ENCODE data around the gene AURKA.
"Not testable (repeated sequence)": the region's sequence is repeated elsewhere in the genome, so short reads cannot be mapped to it uniquely, and the experiment has no call there.

AURKA gene

DNA sequence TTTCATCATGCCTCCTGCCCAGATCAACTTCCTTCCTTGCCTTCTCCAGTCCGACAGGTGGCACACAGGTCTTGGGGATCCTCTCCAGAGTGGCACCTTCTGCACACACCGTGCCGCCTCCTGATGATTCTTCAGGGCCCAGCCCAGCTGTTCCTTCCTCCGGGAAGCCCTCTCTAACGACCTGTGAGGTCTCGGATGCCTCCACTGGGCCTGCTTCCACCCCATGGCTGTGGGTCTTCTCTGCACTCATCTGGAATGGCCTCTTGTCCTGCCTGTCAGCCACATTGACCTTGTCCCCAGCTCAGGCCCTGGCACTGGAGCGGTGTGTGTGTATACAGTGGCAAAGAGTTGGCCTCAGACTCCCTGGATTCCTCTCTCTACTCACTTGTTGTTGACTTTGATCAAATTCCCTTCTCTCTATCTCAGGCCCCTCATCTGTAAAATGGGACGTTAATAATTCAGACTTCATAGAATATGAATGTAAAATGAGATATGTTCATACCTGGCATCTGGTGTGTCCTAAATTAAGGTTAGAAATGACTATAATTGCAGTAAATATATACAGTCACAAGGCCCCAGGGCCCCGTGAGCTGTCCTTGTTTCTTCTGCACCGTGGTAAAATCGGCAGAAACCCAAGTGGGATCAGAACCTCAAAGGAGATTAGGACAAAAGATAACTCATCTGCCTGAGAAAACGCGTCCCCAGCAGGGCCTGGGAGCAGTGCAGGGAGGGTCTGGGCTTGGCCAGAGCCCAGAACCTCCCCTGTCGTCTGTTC lies 31.7 kb downstream of the AURKA start:
- no peak for FAIRE-seq

DNA sequence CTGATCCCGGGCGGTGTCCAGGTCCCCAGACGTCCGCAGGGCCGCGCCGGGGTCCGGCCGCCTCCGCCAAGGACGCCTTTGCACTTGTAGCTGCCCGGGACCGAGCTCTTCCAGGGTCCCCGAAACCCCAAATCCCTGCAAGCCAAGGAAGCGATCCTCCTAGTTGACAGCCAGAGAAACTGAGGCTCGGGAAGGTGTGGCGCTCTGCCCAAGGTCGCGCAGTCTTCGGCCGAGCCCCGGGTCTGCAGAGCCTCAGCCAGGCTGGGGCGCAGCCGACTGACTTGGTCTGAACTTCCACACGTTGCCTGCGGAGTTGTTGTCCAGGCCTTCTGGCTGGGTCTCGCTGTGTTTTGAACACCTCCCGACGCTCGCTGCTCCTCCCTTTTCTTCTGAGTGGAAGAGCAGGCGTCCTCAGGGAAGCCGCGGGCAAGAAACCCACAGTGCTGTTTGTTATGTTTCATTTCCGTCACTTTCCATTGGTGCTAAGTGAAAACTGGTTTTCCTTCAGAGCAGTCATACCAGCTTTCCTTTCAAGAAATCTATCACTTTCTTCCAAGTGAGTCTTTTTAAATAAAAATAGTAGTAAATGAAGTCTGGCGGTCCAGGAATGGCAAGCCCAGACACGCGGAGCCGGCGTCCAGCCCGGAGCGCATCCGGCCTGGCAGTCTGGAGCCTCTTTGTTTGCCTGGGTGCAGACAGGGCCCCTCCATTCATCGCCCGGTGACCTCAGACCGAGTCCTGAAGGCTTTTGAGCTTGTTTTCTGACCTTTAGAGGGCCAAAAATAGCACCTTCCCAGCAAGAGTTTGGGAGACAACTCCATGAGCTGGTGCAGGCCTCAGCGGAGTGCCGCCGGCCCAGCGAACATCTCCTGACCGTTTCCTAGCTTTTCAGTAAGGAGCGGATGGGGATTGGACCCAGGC lies 32.5 kb downstream of the AURKA start:
- DNase-seq (ENCODE audit: low spot score) = peak; percentile 11
- FAIRE-seq = no peak

More for the DNA sequence above, 31.7 kb downstream of the AURKA start:
- no peak for DNase-seq (ENCODE audit: low spot score)

DNA sequence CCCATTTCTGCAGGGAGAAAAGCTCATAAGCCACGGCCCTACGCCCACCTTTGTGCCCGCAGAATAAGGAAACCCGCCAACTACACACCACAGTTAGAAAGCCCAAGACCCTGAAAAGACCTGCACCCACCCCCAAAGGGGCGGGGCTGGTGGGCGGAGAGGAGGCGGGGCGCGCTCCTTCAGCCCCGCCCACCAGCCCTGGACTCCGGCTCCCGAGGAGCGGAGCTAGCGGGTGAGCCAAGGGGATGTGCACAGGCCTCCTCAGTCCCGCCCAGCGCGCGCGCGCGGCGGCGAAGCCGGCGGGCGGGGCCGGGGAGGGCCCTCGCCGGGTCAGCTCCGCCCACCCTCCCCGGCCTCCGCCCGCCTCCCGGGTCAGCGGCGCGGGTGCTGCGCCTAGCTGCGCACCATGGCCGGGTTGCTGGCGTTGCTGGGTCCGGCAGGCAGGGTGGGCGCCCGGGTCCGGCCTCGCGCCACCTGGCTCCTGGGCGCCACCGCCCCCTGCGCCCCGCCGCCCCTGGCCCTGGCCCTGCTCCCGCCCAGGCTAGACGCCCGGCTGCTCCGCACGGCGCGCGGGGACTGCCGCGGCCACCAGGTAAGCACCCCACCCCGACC lies 33.3 kb downstream of the AURKA start, which contains the start of gene FAM210B:
Gene FAM210B (plus strand): TSS at position 375 of the 612 bp plus-strand sequence. CDS start 32 bp downstream, at position 407.
- DNase-seq (ENCODE audit: low spot score) (peak; percentile 70), FAIRE-seq (no peak)

DNA sequence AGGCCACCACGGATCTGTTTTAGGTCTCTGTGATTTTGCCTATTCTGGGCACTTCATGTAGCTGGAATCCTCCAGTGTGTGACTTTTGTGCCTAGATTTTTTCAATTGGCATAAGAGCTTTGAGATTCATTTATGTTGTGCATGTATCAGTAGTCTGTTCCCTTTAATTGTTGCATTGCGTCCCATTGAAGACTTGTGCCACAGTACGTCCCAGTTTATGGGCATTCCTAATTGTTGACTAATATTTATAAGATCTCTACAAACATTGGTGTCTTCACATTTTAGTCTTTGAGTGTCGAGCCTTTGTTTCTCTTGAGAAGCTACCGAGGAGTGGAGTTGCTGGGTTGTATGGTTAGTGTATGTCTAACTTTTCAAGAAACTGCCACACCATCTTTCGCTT lies 33.9 kb downstream of the AURKA start:
- DNase-seq (ENCODE audit: low spot score) = no peak

DNA sequence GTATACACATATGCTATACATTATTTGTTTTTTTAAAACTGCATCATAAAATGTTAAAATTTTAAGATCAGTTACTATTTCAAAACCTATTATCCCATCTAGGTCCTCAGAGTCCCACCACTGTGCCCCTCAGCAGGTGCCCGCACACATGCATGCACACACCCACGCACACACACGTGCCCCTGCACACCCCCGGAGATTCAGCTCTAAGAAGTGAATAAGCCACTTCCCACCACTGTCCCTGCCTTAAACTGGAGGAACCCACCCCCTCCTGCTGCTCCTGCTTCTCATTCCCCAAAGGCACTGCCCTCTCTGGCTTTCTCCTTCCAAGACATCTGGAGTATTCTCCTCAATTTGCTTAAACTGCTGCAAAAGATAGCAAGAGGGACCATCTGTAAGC lies 38.7 kb downstream of the AURKA start:
- FAIRE-seq = no peak

More for the DNA sequence above, 33.9 kb downstream of the AURKA start:
- no peak for FAIRE-seq

DNA sequence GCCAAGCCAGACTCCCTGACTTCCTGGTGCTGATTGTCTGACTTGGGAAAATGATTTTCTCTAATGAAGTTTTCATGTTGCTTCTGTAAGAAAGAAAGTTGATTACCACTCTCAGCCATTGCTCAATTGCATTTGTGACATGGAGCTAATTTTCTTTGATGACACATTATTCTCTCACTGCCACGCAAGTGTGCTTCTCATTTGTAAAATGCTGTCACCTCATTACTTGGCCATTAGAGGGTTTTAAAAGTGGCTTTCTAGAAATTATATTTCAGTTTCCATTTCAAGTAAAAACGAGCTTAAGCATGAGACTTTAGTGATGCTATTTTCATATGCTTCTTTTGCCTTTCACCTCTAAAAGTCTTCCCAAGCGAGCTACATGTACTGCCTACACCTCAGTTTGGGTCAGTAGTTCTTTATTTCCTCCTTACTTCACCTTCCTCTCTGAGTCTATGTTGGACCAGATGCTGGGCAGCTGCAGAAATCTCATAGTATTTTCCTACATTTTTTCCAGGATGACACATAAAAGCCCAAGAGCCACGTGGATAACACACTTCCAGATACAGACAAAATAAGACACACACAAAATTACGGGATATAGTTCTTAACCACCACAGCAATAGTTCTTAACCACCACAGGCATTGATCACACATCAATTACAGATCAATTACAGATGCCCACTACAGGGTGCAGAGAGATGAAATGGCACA lies 39.5 kb downstream of the AURKA start:
- no peak for DNase-seq (ENCODE audit: low spot score)

More for the DNA sequence above, 38.7 kb downstream of the AURKA start:
- no peak for DNase-seq (ENCODE audit: low spot score)

DNA sequence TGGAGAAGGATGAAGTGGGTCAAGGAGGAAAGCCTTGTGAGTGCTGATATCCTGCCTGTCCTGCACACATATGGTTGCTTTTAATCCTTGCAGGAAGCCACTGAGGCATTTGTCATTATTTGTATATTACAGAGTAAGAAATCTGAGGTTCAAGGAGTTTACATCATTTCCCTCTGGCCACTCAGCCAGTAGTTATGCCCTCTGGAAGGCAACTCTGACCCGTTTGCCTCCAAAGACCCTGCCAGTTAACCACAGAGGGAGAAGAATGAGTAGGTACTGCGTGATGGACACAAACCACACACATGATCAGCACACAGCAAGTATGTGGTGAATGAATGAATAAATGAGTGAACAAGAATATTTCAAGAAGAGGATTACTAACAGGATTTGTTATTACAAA lies 41.2 kb downstream of the AURKA start:
- FAIRE-seq (no peak), DNase-seq (ENCODE audit: low spot score) (peak; percentile 69)

More for the DNA sequence above, 39.5 kb downstream of the AURKA start:
- FAIRE-seq = no peak

DNA sequence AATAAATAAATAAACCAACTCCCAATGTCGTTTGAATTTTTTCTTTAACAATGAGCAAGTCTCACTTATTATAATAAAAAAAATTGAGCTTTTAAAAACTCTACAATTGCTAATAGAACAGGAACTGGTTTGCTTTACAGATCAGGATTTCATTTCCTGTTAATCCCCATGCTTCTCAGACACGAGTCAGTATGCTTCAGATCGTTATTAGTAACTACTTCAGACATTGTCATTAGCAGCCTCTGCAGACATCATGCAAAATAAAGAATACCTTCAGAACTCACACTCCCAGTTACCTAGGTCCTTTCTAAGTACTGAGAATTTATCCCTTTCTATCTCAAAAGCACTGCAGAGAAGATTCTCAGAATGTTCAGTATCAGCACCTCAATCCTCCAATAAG lies 43.3 kb downstream of the AURKA start:
- FAIRE-seq (no peak), DNase-seq (ENCODE audit: low spot score) (no peak)

DNA sequence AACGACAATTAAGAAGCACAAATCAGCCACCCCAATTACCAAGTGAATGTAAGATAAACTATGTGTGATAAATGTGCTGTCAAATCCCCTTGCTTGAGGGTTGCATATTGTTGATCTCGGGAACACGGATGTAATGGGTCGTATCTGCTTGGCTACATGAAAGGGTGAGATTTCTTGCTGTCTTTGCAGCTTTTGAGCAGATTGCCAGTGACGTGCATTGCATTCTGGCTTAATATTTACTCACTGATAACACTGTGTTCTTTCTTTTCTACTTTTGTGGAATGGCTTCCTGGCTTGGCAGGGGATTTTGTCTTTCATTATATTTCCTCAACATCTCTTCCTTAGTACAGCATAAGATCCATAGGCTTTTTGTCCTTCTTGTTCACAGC lies 43.7 kb downstream of the AURKA start:
- DNase-seq (ENCODE audit: low spot score) = no peak
- no peak for FAIRE-seq

DNA sequence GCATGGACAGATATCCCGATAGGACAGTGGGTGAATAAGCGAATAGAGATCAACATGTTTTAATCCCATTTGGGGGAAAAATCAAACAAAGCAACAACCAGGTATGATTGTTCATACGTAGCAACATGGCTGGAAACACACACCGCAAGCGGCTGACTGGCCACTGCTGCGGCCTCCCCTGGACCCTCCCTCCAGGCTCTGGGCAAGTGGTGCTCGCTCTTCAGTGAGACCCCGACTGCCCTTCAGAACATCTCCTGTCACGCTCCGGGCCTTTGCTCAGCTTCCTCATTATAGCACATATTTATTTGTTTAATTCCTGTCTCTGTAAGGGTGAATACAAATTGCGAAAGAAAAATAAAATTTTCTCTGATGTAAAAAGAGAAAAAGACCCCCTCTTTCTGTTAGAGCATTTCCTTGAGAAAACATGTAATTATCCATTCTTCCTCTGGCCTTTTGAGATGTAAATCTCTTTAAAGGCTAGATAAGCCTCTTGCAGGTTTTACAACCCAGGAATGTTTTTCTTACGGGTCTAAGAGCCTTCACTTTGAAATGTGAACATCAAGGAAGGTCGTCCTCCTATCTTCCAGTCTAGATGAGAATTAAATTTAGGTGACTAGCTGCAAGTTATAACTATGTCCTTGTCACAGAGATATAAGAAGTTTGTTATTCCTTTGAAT lies 44.2 kb downstream of the AURKA start:
- FAIRE-seq = no peak

DNA sequence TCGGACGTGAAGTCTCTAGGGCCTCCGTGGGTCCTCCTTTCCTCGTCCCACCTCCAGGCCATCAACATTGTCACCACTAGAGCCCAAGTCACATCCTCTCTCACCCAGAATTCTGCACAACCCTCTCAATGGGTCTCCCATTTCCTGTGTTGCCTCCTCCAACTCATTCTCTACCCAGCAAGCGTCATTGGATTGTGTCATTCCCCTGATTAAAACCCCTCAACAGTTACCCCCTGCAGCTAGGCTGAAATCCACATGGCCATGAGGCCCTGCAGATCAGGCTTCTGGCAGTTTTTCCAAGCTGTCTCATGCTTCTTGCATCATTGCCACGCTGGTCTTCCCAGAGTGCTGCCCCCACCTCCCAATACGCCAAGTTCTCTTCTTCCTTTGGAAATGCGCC lies 46.1 kb downstream of the AURKA start:
- FAIRE-seq (no peak), DNase-seq (ENCODE audit: low spot score) (no peak)

More for the DNA sequence above, 44.2 kb downstream of the AURKA start:
- no peak for DNase-seq (ENCODE audit: low spot score)

DNA sequence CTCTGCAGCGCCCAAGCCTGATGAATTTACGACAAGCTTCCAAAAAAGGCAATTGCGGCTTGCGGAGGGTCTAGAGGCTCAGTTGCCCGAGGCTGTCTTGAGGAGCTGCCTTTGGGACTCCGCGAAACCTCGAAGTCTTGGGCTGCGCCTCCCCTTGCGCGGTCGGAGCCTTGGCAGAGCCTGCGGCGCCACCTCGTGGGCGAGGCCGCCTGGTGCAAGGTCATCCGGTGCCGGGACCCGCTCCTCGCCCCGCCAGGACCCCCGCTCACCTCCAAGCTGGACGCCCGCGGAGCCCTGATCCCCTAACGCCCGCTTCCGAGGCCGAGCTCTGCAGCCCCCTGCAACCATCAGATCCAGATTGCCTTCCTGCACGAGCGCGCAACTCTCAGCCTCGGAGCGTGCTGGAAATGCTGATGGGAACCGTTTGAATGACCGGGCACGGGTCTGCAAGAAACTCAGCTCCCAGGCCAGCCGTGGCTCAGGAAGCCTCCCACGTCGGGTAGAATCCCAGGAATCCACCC lies 48.1 kb downstream of the AURKA start:
- no peak for FAIRE-seq
- DNase-seq (ENCODE audit: low spot score) = no peak

DNA sequence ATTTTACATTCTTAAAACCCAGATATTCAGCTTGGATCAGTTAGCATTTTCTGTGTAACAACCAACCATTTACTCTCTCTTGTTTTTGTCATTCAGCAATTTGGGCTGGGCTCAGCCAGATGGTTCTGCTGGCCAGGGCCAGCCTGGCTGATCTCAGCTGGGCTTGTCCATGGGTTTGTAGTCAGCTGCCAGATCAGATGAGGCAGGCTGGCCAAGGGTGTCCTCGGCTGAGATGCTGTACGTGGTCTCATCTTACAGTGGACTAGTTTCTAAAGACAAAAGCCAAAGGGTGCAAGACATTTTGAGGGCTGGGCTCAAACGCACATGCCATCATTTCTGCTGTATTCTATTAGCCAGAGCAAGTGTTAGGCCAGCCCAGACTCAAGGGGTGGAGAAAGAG lies 49.2 kb downstream of the AURKA start:
- no peak for FAIRE-seq
- DNase-seq (ENCODE audit: low spot score) = no peak

DNA sequence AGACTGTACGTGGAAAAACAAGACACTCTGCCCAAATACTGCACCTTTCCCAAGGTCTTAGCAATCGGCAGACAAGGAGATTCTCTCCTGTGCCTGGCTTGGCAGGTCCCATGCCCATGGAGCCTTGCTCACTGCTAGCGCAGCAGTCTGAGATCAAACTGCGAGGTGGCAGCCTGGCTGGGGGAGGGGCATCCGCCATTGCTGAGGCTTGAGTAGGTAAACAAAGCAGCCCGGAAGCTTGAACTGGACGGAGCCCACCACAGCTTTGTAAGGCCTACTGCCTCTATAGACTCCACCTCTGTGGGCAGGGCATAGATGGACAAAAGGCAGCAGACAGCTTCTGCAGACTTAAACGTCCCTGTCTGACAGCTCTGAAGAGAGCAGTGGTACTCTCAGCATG lies 55.3 kb downstream of the AURKA start:
- FAIRE-seq; DNase-seq (ENCODE audit: low spot score): not testable (repeated sequence)

DNA sequence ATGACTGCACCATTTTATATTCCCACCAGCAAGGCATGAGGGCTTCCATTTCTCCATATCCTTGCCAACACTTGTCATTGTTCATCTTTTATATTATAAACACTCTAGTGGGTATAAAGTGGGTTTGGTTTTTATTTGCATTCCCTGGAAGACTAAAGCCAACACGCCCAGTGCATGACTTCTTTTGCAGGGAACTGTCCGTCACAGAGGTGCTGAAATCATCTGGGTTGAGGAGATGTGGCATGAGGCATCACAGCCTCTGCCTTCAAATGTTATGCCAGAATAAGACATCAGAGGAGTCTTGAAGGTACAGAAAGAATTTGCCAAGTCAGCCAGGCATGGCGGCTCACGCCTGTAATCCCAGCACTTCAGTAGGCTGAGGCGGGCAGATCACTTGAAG lies 63.2 kb downstream of the AURKA start:
- no peak for FAIRE-seq
- DNase-seq (ENCODE audit: low spot score) = no peak

DNA sequence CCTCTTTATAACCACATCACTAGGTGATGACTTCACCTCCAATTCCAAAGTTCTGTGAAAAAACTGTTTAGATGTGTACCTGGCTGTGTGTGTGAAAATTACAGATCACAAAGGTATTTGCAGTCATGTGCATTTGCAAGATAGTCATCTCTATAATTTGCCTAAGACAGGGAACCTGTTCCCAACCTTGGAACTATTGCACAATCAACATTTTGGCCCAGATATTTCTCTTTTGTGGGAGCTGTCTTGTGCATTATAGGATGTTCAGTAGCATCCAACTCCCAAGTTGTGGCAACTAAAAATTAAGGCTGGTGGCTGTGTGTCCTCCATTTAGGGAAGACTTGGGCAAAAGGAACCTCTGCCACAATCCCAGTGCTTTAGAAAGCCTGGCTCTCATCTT lies 67.2 kb downstream of the AURKA start:
- no peak for DNase-seq (ENCODE audit: low spot score)
- FAIRE-seq = no peak

DNA sequence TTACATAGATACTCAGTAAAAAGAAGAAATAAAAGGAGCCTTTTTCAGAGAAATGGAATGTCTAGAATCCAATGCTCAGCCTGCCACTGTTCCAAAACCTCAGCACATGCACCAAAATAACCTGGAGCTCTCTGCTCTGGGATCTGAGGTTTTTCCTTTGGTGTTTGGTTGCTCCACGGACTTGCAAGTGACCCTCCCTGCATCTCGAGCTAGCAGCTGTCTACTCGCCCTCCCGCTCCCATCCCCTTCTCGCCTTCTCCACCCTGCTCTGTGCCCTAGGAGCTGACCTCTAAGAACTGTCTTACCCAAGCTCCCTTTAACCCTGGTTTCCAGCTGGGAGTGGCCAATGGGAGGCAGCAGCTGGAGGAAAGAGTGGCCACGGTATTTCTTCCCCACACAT lies 68.4 kb downstream of the AURKA start:
- DNase-seq (ENCODE audit: low spot score) (no peak), FAIRE-seq (no peak)

DNA sequence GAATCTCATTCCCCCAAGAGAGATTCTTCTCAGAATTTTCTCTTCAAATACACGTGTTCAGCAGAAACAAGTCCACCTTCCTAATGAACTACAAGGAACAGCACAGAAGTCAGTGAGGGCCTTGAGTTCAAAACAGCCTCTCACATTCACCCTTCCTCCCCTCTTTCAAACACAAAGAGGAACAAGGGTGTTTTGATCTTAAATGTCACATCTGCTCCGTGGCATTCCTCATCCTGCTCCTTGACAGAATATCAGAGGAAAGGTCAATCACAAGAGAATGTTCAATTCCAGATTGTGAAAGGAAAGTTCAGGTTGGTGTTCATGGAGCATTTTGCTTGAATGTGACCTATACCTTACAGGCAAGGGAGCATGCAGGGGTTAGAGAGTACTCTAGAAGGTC lies 68.8 kb downstream of the AURKA start:
- no peak for FAIRE-seq
- no peak for DNase-seq (ENCODE audit: low spot score)

DNA sequence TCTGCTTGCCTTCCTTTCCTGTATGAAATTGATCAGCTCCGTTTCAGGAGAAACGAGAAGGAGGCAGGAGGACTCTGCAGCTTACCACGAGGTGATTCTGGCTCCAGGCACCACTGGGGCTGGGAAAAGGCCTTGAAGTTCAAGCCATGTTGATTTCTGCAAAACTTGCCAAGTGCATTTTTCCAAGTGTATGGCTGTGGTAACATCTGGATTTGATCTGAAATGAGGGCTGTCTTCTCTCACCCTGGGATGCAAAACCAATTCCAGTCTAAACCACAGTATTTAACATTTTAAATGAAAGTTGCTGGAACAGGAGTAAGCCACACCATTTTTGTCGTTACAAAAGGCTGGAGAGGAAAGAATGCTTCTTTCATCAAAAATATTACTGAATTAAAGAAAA lies 69.3 kb downstream of the AURKA start:
- DNase-seq (ENCODE audit: low spot score) = no peak
- FAIRE-seq = no peak

All from RCC 7860 (cell line).